GM18907 (cell line): Measurements from ENCODE around the gene TRPM4.
A peak's percentile ranks its signal among the peaks of the same experiment; 100 is the strongest.
"Not testable (repeated sequence)": the region's sequence is repeated elsewhere in the genome, so short reads cannot be mapped to it uniquely, and the experiment has no call there.

ENCODE experiments used
- ATAC-seq: cut with Tn5 transposase; IDR thresholded peaks from one replicate; pipeline ENCODE4 v1.9.1; 2021; ENCODE audit warnings: mild to moderate bottlenecking, moderate library complexity; ENCODE audit not compliant: unreplicated experiment

The TRPM4 gene

DNA sequence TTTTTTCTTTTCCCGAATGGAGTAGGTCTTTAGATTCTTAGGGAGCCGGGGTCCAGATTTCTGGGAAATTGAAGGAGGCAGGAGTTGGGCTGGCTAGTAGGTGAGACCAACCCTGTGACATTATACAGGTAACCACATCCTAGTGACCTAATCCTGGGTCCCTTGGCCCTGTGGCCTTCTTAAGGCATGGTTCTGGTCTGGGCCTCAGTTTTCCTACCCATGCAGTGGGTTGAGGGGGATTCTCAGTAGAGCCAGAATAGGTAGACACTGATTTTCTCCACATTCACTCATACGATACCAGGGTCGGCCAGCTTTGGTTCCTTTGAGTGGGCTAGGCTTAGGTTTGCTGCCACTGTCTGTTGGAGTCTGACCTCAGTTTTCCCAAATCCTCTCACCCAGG lies 31.0 kb upstream of the TRPM4 start:
- ATAC-seq = no peak

- not testable (repeated sequence) for ATAC-seq
These were observed 30.4 kb upstream of the TRPM4 start for GRCh38 chr19:49127225-49127624.

DNA sequence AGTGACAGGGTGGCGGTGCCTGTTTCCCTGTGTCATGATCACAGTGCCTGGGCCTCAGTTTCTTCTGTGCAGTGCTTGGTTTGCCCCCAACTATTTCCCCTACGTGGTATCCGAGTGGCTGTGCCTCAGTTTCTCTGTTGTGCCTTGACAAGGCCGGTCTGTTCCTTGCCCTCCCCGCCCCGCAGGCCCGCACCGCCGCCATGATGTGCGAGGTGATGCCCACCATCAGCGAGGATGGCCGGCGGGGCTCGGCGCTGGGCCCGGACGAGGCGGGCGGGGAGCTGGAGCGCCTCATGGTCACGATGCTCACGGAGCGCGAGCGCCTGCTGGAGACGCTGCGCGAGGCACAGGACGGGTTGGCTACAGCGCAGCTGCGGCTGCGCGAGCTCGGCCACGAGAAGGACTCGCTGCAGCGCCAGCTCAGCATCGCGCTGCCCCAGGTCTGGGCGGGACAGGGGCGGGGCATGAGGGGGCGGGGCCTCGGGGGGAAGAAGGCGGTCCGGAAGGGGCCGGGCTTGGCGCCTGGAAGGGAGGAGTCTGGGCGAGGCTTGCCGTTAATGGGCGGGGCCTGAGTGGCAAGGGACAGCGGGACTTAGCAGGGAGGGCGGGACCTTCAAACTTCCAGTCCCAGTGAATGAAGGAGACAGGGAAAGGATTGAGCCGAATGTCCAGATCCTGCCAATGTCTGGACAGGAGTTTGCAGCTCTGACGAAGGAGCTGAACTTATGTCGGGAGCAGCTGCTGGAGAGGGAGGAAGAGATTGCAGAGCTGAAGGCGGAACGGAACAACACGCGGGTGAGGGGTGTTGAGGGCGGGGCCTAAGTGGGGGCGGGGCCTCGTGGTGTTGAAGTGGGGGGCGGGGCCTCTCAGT lies 29.7 kb upstream of the TRPM4 start:
- peak; percentile 86 for ATAC-seq

- no peak for ATAC-seq
These were observed 28.9 kb upstream of the TRPM4 start for GRCh38 chr19:49128545-49129237.

GRCh38 chr19:49129238-49129583 lies 28.4 kb upstream of the TRPM4 start:
- ATAC-seq = no peak

DNA sequence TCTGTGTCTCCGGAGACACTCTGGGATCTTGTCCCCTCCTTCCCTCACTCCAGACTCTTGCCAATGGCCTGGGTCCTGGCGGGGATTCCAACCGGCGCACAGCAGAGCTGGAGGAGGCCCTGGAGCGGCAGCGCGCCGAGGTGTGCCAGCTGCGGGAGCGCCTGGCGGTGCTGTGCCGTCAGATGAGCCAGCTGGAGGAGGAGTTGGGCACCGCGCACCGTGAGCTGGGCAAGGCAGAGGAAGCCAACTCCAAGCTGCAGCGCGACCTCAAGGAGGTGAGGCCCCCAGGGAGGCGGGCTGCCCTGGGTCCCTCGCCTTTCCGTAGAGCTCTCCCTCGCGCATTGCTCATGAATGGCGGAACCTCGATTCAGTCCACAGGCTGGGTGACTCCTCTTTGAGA lies 27.3 kb upstream of the TRPM4 start:
- ATAC-seq = no peak

DNA sequence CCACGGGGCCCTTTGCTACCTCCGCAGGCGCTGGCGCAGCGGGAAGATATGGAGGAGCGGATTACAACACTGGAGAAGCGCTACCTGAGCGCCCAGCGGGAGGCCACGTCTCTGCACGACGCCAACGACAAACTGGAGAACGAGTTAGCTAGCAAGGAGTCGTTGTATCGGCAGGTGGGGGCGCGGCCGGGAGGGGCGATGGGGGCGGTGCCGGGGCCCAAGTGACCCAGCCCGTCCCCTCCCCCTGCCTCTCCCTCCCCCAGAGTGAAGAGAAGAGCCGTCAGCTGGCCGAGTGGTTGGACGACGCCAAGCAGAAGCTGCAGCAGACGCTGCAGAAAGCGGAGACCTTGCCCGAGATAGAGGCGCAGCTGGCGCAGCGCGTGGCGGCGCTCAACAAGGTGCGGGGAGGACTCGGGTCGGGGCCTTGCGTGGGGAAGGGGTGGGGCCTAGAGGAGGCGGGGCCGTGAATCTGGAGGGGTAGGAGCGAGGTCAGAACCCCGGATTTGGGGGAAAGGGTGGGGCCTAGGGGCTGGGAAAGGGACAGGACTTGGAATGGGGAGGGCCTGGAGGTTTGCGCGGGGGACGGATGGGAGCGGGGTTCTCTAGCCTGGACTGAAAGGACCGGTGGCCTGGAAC lies 24.5 kb upstream of the TRPM4 start:
- ATAC-seq = no peak

GRCh38 chr19:49133621-49134454 lies 23.8 kb upstream of the TRPM4 start:
- no peak for ATAC-seq

GRCh38 chr19:49135686-49136085 lies 21.9 kb upstream of the TRPM4 start:
- no peak for ATAC-seq

GRCh38 chr19:49136771-49137171 lies 20.8 kb upstream of the TRPM4 start:
- no peak for ATAC-seq

DNA sequence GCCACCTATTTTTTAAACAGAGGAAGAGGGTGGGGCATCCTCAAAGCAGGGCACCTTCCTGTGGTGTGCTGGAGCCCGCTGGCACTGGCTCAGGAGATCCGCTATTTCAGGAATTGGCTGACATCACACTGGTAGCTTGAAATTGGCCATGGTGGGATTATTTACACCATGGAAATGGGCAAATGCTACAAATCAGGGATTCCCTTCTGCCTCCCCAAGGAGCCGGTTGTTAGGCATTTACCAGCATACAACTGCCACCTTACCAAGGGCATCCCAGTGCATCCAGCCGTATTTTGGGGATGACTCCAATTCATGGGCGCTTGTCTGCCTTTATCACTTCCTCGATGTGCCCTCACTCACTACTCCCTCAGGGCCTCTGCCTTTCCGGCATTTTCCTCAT lies 16.6 kb upstream of the TRPM4 start:
- no peak for ATAC-seq

GRCh38 chr19:49141352-49141751 lies 16.2 kb upstream of the TRPM4 start:
- ATAC-seq = no peak

- ATAC-seq = peak; percentile 72
These were observed 14.7 kb upstream of the TRPM4 start for GRCh38 chr19:49142866-49143335.

- no peak for ATAC-seq
These were observed 11.8 kb upstream of the TRPM4 start for GRCh38 chr19:49145573-49146407.

DNA sequence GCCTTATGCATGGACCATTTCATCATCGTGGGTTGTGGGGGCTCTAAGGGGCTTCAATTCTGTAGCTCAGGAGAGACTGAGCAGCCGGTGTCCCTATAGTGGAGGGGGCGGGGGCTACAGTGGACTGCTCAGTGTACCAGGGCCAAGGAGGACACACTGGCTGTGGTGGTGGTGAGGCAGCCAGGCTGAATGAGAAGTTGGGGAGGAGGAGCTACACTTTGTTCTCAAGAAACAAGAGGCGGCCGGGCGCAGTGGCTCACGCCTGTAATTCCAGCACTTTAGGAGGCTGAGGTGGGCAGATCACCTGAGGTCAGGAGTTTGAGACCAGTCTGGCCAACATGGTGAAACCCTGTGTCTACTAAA lies 11.2 kb upstream of the TRPM4 start:
- ATAC-seq = not testable (repeated sequence)

GRCh38 chr19:49148044-49148682 lies 9.4 kb upstream of the TRPM4 start:
- no peak for ATAC-seq

DNA sequence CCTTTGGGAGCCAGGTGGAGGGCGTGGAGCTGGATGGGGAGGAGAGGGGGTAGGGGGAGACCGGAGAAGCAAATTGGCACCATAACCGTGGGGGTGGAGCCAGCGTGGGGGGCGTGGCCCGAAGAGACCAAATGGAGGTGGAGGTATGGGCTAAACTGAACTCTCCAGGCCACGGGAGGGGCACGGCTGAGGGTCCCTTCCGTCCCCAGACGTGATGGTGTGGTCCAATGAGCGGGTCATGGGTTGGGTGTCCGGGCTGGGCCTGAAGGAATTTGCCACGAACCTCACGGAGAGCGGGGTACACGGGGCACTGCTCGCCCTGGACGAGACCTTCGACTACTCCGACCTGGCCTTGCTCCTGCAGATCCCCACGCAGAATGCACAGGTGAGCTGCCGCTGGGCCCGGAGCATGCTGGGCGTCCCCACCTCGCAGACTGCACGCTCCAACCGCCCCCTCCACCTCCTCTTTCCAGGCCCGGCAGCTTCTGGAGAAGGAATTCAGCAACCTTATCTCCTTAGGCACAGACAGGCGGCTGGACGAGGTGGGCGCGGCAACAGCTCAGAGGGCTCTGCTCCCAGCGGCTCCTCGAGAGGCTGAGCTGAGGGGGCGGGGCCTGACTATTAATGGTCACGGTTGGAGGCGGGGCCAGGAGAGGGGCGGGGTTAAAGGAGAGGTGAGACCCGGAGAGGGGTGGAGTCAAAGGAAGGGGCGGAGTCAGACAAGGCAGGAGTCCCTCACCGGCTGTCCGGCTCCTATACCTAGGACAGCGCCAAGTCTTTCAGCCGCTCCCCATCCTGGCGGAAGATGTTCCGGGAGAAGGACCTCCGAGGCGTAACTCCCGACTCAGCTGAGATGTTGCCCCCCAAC lies 8.6 kb upstream of the TRPM4 start:
- ATAC-seq = no peak

DNA sequence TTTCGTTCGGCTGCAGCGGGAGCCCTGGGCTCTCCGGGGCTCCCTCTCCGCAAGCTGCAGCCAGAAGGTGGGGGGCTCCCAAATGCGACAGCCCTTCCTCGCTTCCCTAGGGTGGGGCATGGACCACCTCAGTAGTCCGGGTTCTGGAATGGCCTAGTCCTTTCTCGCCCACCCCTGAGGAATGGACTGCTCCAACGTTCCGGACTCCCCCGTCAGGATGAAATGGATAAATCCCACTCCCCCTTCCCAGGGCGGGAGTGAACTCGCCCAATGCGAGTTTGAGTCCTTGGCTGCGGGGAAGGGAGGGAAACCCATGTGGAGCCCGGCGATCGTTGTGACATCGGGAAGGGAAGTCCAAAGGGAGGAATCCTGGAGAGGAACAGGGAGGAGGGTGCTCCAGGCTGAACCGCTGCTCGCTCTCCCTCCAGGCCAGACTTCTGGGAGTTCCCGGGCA lies 7.9 kb upstream of the TRPM4 start:
- ATAC-seq = no peak
